CD8-positive, alpha-beta memory T cell (primary cell): ENCODE results near the gene FRMD4A. TPM values are rescaled to one million over a fixed set of nuclear protein-coding genes. Genes with fewer than 3 reads are reported as not detected.

Experiments used
- CTCF ChIA-PET: fragments of 350-600 bp; sonication (Branson Sonifier 250); formaldehyde crosslinking; loops from one replicate; lab custom pipeline; 2021; ENCODE audit warnings: antibody characterized with exemption; lab: Charles Lee
- POLR2A ChIA-PET: fragments of 350-600 bp; sonication (Branson Sonifier 250); formaldehyde crosslinking; loops from one replicate; lab custom pipeline; 2021; ENCODE audit warnings: antibody characterized with exemption; lab: Charles Lee
- DNase-seq, 5 donors: peaks; one replicate each; pipeline versions ENCODE4 v3.0.0 to v3.0.0-alpha.2; 2020 to 2022; ENCODE audit warnings: mixed read lengths in 1 of 5
- H3K27ac ChIP-seq: one replicate; pipeline ENCODE4 v1.7.0; 2013; ENCODE audit warnings: low read depth, mild to moderate bottlenecking, low read length, moderate library complexity
- H3K27me3 ChIP-seq: 2 replicates; pipeline ENCODE4 v1.7.0; 2013; ENCODE audit warnings: low read length, mild to moderate bottlenecking; ENCODE audit not compliant: insufficient read depth, poor library complexity, severe bottlenecking
- H3K36me3 ChIP-seq: 2 replicates; pipeline ENCODE4 v1.7.0; 2013; ENCODE audit warnings: mild to moderate bottlenecking, low read length, moderate library complexity; ENCODE audit not compliant: insufficient read depth
- H3K4me1 ChIP-seq: 2 replicates; pipeline ENCODE4 v1.7.0; 2013; ENCODE audit warnings: mild to moderate bottlenecking, low read length, moderate library complexity; ENCODE audit not compliant: insufficient read depth
- H3K4me3 ChIP-seq: 2 replicates; pipeline ENCODE4 v1.7.0; 2013; ENCODE audit warnings: mild to moderate bottlenecking, low read length
- H3K9me3 ChIP-seq: 2 replicates; pipeline ENCODE4 v1.7.0; 2013; ENCODE audit warnings: mild to moderate bottlenecking, low read length
- H3K27ac Mint-ChIP-seq, 8 donors: one replicate each; pipeline ENCODE4 v1.8.0; 2020 to 2021; ENCODE audit warnings: mixed read lengths in 8 of 8, mild to moderate bottlenecking in 6 of 8, inconsistent platforms in 3 of 8, moderate library complexity in 3 of 8
- H3K27me3 Mint-ChIP-seq, 2 donors: one replicate each; pipeline ENCODE4 v1.8.0; 2020 to 2021; ENCODE audit warnings: mixed read lengths in 2 of 2, mild to moderate bottlenecking in 1 of 2, moderate library complexity in 1 of 2
- H3K36me3 Mint-ChIP-seq, 3 donors: one replicate each; pipeline ENCODE4 v1.8.0; 2020 to 2021; ENCODE audit warnings: mixed read lengths in 3 of 3, inconsistent platforms in 1 of 3, mild to moderate bottlenecking in 1 of 3
- H3K4me1 Mint-ChIP-seq, 3 donors: one replicate each; pipeline ENCODE4 v1.8.0; 2020 to 2021; ENCODE audit warnings: mixed read lengths in 3 of 3, inconsistent platforms in 1 of 3, mild to moderate bottlenecking in 1 of 3
- H3K4me3 Mint-ChIP-seq, 7 donors: one replicate each; pipeline ENCODE4 v1.8.0; 2020 to 2021; ENCODE audit warnings: mixed read lengths in 7 of 7, mild to moderate bottlenecking in 6 of 7, moderate library complexity in 4 of 7, inconsistent platforms in 2 of 7
- H3K9me3 Mint-ChIP-seq, 5 donors: one replicate each; pipeline ENCODE4 v1.8.0; 2020 to 2022; ENCODE audit warnings: mixed read lengths in 5 of 5, mild to moderate bottlenecking in 3 of 5, moderate library complexity in 2 of 5, inconsistent platforms in 1 of 5
- polyA plus RNA-seq: library from polyadenylated mRNA; unstranded; fragments of 300-500 nt; fragmentation: Illumina TruSeq; gene quantifications from one replicate; pipeline ENCODE4 v1.2.3, GENCODE V29; 2021
- total RNA-seq, 2 experiments: library from RNA; stranded (reverse); gene quantifications; one replicate each; pipeline ENCODE4 v1.2.3, GENCODE V29; 2021

The FRMD4A gene
- total and polyA plus RNA-seq, 3 experiments from 2014 or later: 0.21 to 2.7 (median 2.1) TPM

GRCh38 chr10:13949844-13950542, 380.7 kb downstream of the FRMD4A start:
- no peak overlapping the region for H3K27ac Mint-ChIP-seq
- H3K9me3 Mint-ChIP-seq: peaks cover 0 to 1% (median 0%) of the 10 kb centered on the region in 5 donors
- H3K4me1 Mint-ChIP-seq: no peaks in the 10 kb centered on the region
- H3K36me3 Mint-ChIP-seq: no peaks in the 10 kb centered on the region
- no peak overlapping the region for H3K4me3 ChIP-seq
- peaks cover 0 to 4% of the 10 kb centered on the region in 2 donors for H3K27me3 Mint-ChIP-seq
- ChIA-PET CTCF (no interaction called here), POLR2A (no interaction called here)
- no peaks in the 10 kb centered on the region for H3K9me3 ChIP-seq
- no peaks in the 10 kb centered on the region for H3K27me3 ChIP-seq
- no peak for DNase-seq
- no peaks in the 10 kb centered on the region for H3K36me3 ChIP-seq
- H3K4me1 ChIP-seq: no peaks in the 10 kb centered on the region
- H3K4me3 Mint-ChIP-seq: no peak overlapping the region
- no peak overlapping the region for H3K27ac ChIP-seq

GRCh38 chr10:13946209-13946460, 384.6 kb downstream of the FRMD4A start:
- Histone ChIP-seq H3K27ac (no peak overlapping the region), H3K9me3 (no peaks in the 10 kb centered on the region), H3K4me1 (peaks cover 4% of the 10 kb centered on the region), H3K27me3 (no peaks in the 10 kb centered on the region), H3K4me3 (no peak overlapping the region), H3K36me3 (no peaks in the 10 kb centered on the region)
- CTCF ChIA-PET: no interaction called here
- no peak for DNase-seq
- Mint-ChIP-seq H3K9me3 (peaks cover 0 to 3% (median 0%) of the 10 kb centered on the region in 5 donors), H3K4me1 (no peaks in the 10 kb centered on the region), H3K27me3 (peaks cover 0 to 2% of the 10 kb centered on the region in 2 donors), H3K36me3 (peaks cover 0 to 2% (median 0%) of the 10 kb centered on the region in 3 donors), H3K27ac (peak overlapping the region in 1 of 8 donors; percentile 71), H3K4me3 (no peak overlapping the region)
- POLR2A ChIA-PET: no interaction called here

- Histone ChIP-seq H3K27me3 (no peaks in the 10 kb centered on the region), H3K27ac (no peak overlapping the region), H3K9me3 (no peaks in the 10 kb centered on the region), H3K36me3 (no peaks in the 10 kb centered on the region), H3K4me3 (no peak overlapping the region), H3K4me1 (peaks cover 4% of the 10 kb centered on the region)
- no peaks in the 10 kb centered on the region for H3K27me3 Mint-ChIP-seq
- no peaks in the 10 kb centered on the region for H3K4me1 Mint-ChIP-seq
- POLR2A ChIA-PET: no interaction called here
- H3K36me3 Mint-ChIP-seq: peaks cover 0 to 2% (median 0%) of the 10 kb centered on the region in 3 donors
- H3K4me3 Mint-ChIP-seq: no peak overlapping the region
- peaks cover 0 to 3% (median 0%) of the 10 kb centered on the region in 5 donors for H3K9me3 Mint-ChIP-seq
- no peak for DNase-seq
- no peak overlapping the region for H3K27ac Mint-ChIP-seq
- CTCF ChIA-PET: no interaction called here
These were observed 385.1 kb downstream of the FRMD4A start for GRCh38 chr10:13945390-13946208.

GRCh38 chr10:13944823-13945222, 385.9 kb downstream of the FRMD4A start:
- no peaks in the 10 kb centered on the region for H3K27me3 Mint-ChIP-seq
- Histone ChIP-seq H3K9me3 (no peaks in the 10 kb centered on the region), H3K27me3 (no peaks in the 10 kb centered on the region), H3K4me1 (peaks cover 4% of the 10 kb centered on the region), H3K4me3 (no peak overlapping the region), H3K36me3 (no peaks in the 10 kb centered on the region), H3K27ac (no peak overlapping the region)
- DNase-seq: no peak
- H3K9me3 Mint-ChIP-seq: peaks cover 0 to 3% (median 0%) of the 10 kb centered on the region in 5 donors
- CTCF ChIA-PET: no interaction called here
- H3K27ac Mint-ChIP-seq: no peak overlapping the region
- H3K4me3 Mint-ChIP-seq: no peak overlapping the region
- POLR2A ChIA-PET: no interaction called here
- peaks cover 0 to 2% (median 0%) of the 10 kb centered on the region in 3 donors for H3K36me3 Mint-ChIP-seq
- no peaks in the 10 kb centered on the region for H3K4me1 Mint-ChIP-seq

GRCh38 chr10:13943735-13944398, 386.9 kb downstream of the FRMD4A start:
- H3K9me3 ChIP-seq: no peaks in the 10 kb centered on the region
- H3K9me3 Mint-ChIP-seq: peaks cover 0 to 3% (median 0%) of the 10 kb centered on the region in 5 donors
- H3K27me3 ChIP-seq: no peaks in the 10 kb centered on the region
- H3K36me3 ChIP-seq: no peaks in the 10 kb centered on the region
- H3K27ac ChIP-seq: no peak overlapping the region
- ChIA-PET POLR2A (no interaction called here), CTCF (no interaction called here)
- H3K27me3 Mint-ChIP-seq: no peaks in the 10 kb centered on the region
- H3K4me1 ChIP-seq: peaks cover 4% of the 10 kb centered on the region
- H3K27ac Mint-ChIP-seq: no peak overlapping the region
- peaks cover 0 to 2% (median 0%) of the 10 kb centered on the region in 3 donors for H3K36me3 Mint-ChIP-seq
- H3K4me1 Mint-ChIP-seq: no peaks in the 10 kb centered on the region
- H3K4me3 Mint-ChIP-seq: no peak overlapping the region
- no peak for DNase-seq
- no peak overlapping the region for H3K4me3 ChIP-seq

- H3K4me1 ChIP-seq: peaks cover 4% of the 10 kb centered on the region
- H3K27ac Mint-ChIP-seq: no peak overlapping the region
- ChIA-PET CTCF (interaction anchor here (1.2 kb wide), 1 partner anchor 11 kb away, joined by 3 read pairs; no protein-coding TSS in a partner anchor), POLR2A (no interaction called here)
- H3K36me3 Mint-ChIP-seq: peaks cover 0 to 2% (median 0%) of the 10 kb centered on the region in 3 donors
- no peak overlapping the region for H3K4me3 ChIP-seq
- H3K27ac ChIP-seq: no peak overlapping the region
- no peaks in the 10 kb centered on the region for H3K9me3 ChIP-seq
- no peak overlapping the region for H3K4me3 Mint-ChIP-seq
- H3K9me3 Mint-ChIP-seq: peaks cover 0 to 3% (median 0%) of the 10 kb centered on the region in 5 donors
- no peaks in the 10 kb centered on the region for H3K27me3 ChIP-seq
- no peaks in the 10 kb centered on the region for H3K4me1 Mint-ChIP-seq
- peaks cover 5 to 7% of the 10 kb centered on the region in 2 donors for H3K27me3 Mint-ChIP-seq
- DNase-seq: no peak
- no peaks in the 10 kb centered on the region for H3K36me3 ChIP-seq
These were observed 388.7 kb downstream of the FRMD4A start for GRCh38 chr10:13942035-13942434.

GRCh38 chr10:13939391-13939790, 391.3 kb downstream of the FRMD4A start:
- no peaks in the 10 kb centered on the region for H3K9me3 ChIP-seq
- H3K36me3 ChIP-seq: no peaks in the 10 kb centered on the region
- no peak overlapping the region for H3K4me3 ChIP-seq
- Mint-ChIP-seq H3K27me3 (peaks cover 9 to 24% of the 10 kb centered on the region in 2 donors), H3K27ac (no peak overlapping the region), H3K4me3 (no peak overlapping the region), H3K4me1 (no peaks in the 10 kb centered on the region), H3K36me3 (peaks cover 0 to 8% (median 2%) of the 10 kb centered on the region in 3 donors), H3K9me3 (peaks cover 0 to 5% (median 0%) of the 10 kb centered on the region in 5 donors)
- DNase-seq: no peak
- H3K27me3 ChIP-seq: no peaks in the 10 kb centered on the region
- CTCF ChIA-PET: no interaction called here
- no peak overlapping the region for H3K27ac ChIP-seq
- peaks cover 4% of the 10 kb centered on the region for H3K4me1 ChIP-seq
- POLR2A ChIA-PET: no interaction called here

GRCh38 chr10:13938950-13939349, 391.8 kb downstream of the FRMD4A start:
- no peaks in the 10 kb centered on the region for H3K36me3 ChIP-seq
- no peaks in the 10 kb centered on the region for H3K9me3 ChIP-seq
- no peak overlapping the region for H3K4me3 ChIP-seq
- ChIA-PET POLR2A (no interaction called here), CTCF (no interaction called here)
- no peak for DNase-seq
- H3K27ac Mint-ChIP-seq: no peak overlapping the region
- no peaks in the 10 kb centered on the region for H3K27me3 ChIP-seq
- peaks cover 0 to 5% (median 0%) of the 10 kb centered on the region in 5 donors for H3K9me3 Mint-ChIP-seq
- H3K27ac ChIP-seq: no peak overlapping the region
- H3K4me1 ChIP-seq: peaks cover 4% of the 10 kb centered on the region
- peaks cover 9 to 24% of the 10 kb centered on the region in 2 donors for H3K27me3 Mint-ChIP-seq
- H3K4me1 Mint-ChIP-seq: no peaks in the 10 kb centered on the region
- H3K36me3 Mint-ChIP-seq: peaks cover 0 to 8% (median 2%) of the 10 kb centered on the region in 3 donors
- H3K4me3 Mint-ChIP-seq: no peak overlapping the region
